Stimulated activated CD4-positive, alpha-beta T cell treated with anti-CD3 and anti-CD28 coated beads, Interleukin-4, amount 100 ng/mL, for 4 hours (primary cell): ENCODE data around the gene LGI1.

ENCODE experiments used
- DNase-seq, 2 experiments: peaks; one replicate each; pipeline ENCODE4 v3.0.0-alpha.2; 2020

LGI1 gene

GRCh38 chr10:93757801-93758507 lies at the start of gene LGI1:
LGI1 (plus strand) TSS chr10:93757936; CDS start chr10:93758145, 209 bp downstream.
- DNase-seq, result no peak

GRCh38 chr10:93710333-93710909 lies 47.3 kb upstream of the LGI1 start:
- no peak for DNase-seq

DNA sequence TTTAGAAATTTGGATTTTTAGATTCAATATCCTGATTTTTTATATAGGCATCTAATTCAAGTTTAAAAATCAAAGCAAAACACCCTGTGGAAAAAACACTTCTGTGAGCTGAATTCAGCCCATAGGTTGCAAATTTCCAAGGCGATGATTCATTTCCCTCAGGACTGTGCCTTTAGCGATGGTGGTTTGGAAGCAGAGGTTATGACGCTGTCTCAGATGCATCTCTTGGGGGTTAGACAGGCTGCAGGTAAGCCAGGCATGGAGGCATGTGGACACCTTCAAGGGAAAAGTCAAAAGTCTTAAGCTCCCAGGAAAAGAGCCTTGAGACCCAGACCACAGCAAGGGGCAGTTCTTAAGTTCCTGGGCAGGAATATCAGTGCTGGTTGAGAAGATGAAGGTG lies 45.8 kb upstream of the LGI1 start:
- DNase-seq, result no peak

GRCh38 chr10:93712593-93712992 lies 45.1 kb upstream of the LGI1 start:
- DNase-seq, result no peak

DNA sequence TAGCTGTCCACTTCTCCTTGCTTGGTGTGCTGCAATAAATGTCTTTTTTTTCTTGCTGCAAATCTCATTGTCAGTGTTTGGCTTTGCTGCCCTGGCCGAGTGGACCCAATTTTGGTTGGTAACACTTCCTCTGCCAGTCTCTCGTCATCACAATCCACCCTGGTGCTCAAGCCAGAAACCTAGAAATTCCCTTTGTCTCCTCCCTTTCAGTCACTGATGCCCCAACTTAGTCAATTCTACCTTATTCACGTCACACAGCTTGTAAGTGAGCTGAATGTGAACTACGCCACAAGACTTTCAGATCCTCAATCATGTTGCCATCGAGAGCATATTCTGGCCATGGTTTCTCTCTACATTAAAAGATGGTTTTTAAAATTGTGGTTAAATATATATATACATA lies 42.4 kb upstream of the LGI1 start:
- no peak for DNase-seq

GRCh38 chr10:93716766-93717165 lies 41.0 kb upstream of the LGI1 start:
- DNase-seq, result no peak

DNA sequence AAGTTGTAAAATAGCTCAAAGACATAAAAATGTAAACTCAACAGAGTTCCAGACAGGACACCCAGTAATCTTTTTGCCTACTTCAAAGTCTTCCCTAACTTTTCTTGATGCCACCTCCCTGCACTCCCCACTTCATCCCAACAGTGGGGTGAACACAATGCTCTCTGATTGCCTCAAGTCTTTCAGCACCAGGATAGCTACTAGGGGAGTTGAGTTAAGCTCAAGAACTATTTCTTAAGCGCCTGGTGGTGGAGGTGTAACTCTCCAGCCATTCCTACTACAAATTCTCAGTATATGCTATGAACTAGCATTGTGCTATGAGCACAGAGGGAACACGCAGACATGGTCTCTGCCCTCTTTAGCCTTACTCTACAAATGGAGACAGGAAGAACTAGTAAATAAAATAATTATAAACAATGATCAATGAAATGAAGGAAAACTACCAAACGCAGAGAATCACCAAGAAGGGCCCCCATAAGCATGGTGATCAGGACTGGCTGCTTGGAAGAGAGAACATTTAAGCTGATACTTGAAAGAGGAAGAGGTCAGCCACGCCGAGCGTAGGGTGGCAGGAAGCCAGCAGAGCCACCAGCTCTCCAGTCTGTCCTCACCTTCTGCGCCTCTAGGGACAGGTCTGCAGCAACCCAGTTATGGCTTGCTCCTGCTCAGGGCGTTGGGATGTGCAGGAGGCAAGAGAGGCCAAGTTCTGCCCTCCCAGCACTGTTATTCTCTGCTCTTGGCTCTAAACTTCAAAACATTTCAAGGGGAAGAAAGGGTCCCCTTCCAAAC lies 38.6 kb upstream of the LGI1 start:
- no peak for DNase-seq

DNA sequence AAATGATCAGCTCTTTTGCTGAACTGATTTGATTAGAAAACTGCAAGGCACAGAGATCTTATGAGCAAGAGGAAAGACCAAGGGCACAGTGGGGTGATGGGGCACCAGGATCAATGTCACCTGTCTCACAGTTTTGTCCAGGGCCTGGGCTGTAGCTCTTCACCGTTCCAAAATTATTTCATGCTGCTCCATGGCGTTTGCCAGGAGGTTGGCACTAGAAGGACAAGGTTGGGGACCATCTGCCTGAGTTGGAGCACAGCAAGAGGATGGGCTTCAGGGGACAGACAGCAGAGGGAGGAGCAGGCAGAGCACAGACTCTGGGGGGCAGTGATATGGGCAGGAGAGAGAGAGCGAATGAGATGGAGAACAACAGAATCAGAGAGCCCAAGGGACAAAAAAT lies 37.8 kb upstream of the LGI1 start:
- no peak for DNase-seq

DNA sequence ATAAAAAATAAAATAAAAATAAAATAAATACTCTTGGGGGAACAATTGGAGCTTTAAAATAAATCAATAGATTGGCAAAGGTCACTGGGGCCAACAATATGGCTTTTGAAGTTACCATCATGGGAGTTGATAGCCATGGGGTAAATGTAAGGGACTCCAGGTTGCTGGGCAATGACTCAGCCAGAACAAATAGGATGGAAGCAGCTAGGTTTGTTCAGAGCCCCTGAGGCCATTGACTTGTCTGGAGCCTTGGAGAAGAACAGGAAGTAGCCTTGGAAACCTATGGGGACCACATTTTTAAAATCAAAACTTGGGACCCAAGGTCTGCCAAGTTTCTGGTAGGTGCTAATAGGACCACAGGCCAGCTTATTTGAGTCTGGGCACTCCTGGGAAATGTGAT lies 35.2 kb upstream of the LGI1 start:
- DNase-seq, result no peak

DNA sequence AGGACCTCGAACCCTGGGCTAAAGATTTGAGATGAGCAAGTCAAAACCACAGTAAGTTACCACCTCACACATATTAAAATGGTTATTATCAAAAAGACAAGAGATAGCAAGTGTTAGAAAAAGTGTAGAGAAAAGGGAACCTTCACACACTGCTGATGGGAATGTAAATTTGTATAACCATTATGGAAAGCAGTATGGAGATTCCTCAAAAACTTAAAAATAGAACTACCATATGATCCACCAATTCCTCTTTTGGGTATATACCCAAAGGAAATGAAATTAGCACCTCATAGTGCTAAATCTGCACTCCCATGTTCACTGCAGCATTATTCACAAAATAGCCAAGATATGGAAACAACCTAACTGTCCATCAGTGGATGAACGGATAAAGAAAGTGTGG lies 34.6 kb upstream of the LGI1 start:
- no peak for DNase-seq

DNA sequence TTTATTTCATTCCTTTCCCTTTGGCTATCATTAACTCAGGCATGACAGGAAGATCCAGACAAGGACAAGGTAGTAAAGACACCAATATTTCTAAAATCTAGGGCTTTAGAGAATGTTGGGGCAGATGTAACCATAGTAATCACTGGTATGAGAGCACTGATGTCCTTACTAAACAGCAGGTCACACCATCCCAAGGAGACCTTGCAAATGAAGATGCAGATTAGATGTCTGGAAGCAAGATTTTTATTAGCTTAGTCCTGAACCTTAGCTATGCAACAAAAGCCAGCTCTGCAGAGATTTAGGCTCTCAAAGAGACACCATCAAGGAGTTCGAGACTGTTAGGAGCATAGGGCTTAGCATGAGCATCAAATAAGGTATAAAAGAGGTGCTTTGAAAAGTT lies 31.7 kb upstream of the LGI1 start:
- DNase-seq, result no peak

DNA sequence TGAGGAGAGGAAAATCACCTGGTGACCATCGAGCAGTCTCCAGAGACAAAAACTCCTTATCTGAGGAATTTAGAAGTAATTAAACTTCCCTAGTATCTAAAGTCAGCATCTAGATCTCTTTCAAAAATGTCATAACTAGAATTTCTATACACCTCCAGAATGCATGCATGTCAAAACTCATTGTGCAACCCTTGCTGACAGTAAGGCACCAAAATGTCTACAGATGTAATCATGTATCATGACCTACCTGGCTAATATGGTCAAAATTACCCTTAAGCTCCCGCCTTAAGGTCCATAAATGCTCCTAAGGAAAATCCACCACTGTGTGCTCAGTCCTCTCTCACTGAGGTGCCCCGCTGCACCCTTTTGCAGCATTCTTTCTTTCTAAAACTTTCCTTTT lies 16.4 kb upstream of the LGI1 start:
- DNase-seq, result no peak

GRCh38 chr10:93742633-93743349 lies 14.9 kb upstream of the LGI1 start:
- DNase-seq, result no peak

DNA sequence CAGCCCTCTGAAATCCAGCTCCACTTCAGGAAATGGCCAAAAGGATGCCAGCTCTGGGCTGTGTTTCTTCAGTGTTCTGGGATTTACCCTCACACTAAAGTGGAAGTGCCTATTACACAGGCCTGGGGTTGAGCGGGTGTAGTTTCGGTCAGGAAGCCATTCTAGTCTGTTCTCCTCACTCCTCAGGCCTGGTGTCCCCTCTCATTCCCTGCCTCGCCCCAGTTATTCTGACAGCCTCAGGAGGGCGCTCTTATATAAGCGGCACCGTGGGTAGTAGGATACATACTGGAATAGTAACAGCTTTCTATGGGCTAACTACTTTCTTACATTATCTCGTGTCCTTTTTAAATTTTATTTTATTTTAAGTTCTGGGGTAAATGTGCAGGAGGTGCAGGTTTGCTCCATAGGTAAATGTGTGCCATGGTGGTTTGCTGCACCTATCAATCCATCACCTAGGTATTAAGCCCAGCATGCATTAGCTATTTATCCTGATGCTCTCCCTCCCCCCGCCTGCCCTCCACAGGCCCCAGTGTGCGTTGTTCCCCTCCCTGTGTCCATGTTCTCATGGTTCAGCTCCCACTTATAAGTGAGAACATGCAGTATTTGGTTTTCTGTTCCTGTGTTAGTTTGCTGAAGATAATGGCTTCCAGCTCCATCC lies 12.2 kb upstream of the LGI1 start:
- DNase-seq, result no peak

DNA sequence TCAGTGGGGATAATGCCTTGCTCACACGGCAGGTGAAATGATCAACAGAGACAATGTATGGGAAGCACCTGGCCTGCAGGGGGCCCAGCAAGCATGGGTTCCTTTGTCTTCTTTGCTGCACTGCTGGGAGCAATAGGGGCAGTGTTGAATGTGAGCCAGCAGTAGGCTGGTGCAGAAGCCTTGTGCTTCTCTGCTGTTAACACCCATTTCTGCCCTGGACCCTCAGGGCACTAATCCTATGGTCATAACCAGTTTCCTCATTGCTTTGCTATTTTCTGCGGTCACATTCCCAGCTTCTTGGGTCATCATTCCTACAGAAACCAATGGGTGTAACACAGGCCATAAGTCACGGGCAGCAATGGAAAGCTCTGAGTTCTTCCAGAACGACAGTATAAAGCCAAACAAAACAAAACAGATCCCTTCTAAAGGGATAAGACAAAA lies 10.9 kb upstream of the LGI1 start:
- no peak for DNase-seq

DNA sequence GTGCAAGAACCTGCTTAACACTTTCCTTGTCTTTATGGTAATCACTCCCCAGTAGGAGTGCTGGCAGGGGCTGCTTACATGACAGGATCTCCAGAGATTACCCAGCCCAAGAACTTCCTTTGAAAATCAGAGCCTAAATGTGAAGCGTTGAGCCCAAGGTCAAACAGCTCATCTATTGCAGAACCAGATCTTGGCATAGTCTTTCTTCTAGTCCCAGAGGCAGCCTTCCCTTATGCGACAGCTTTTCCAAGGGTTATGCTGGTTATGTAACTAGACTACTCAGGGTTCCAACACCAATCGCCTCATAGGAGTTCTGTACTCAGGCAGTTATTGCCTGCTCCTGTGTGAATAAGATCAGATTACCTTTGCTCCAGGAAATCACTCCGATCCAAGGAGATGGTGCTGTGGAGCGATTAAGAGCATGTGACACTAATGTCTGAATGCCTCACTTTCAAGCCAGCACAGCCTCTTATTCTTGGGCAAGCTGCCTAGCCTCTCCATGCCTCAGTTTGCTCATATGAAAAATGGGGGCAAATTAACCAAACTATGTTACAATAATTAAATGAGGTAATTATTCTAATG lies 8.4 kb upstream of the LGI1 start:
- no peak for DNase-seq

- DNase-seq, result no peak
Measured at GRCh38 chr10:93751124-93751523, 6.6 kb upstream of the LGI1 start.

DNA sequence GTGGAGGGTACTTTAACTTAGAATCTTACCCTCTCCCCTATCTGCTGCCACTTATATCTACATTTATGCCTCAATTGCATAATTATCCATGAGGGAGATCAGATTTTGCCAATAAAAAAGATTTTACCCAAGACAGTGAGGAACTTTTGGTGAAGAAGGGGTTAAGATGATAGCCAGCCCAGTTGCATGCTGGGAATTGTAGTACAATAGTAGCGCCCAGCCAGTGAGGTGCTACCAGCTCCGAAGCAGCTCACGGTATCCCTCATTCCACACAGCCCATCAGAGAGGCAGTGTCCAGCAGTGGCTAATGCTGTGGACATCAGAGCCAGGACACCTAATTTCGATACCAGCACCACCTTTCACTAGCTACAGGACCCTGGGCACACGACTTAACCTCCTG lies 5.9 kb upstream of the LGI1 start:
- DNase-seq, result no peak

DNA sequence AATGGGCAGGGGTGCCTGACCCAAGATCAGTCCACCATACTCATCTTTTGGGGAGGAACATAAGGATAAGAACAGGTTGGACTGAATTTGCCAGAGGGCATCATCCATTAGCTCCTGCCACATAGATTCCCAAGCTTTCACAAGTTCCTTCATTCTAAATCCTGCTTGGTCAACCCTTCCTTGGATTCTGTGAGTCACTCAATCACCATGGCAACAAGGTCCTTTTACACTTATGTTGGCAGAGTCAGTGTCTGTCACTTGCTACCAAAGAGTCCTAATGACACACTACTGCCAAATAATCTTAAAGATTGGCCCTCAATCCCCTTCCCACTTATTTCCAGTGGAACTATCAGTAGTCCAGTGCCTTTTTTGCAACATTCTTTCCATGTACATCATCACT lies 5.0 kb upstream of the LGI1 start:
- DNase-seq, result no peak

GRCh38 chr10:93753621-93754250 lies 4.0 kb upstream of the LGI1 start:
- DNase-seq, result no peak

GRCh38 chr10:93754761-93755160 lies 3.0 kb upstream of the LGI1 start:
- DNase-seq, result no peak
